ENCODE results near the gene DIP2A. TPM values are rescaled to one million over a fixed set of nuclear protein-coding genes. Genes with fewer than 3 reads are reported as not detected.

Gene DIP2A
- total RNA-seq, 1 experiment from 2014 or later = 22.9 TPM

DNA sequence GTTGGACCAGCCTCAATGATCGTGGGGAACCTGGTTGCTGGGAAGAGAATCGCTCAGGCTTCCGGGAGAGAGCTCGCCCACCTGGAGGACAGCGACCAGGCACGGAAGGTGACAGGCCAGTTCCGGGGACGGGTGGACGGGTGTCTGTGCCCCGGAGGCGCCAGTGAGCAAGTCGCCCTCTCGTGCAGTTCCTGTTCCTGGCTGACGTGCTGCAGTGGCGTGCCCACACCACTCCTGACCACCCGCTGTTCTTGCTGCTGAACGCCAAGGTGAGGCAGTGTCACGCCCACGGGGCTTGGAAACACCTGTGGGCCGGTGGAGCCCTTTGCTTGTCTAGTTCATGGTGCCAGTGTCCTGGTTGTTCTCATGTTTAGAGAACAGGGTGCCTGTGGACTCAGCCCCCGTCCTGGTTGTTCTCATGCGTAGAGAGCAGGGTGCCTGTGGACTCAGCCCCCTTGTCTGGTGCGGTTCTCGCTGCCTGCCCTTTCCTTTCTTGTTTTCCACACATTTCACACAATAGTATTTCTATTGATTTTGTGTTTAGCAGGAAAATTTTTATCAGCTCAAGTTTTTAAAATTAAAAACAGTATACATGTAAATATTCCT is 93.0 kb downstream of the DIP2A start:
- no peaks in the 10 kb centered on the region for H3K4me1 ChIP-seq (ENCODE audit: control insufficient read depth, insufficient read depth, low read length)
- no TSS peak for BruUV-seq (replicated peaks)
- CTCF ChIA-PET = no interaction called here

DNA sequence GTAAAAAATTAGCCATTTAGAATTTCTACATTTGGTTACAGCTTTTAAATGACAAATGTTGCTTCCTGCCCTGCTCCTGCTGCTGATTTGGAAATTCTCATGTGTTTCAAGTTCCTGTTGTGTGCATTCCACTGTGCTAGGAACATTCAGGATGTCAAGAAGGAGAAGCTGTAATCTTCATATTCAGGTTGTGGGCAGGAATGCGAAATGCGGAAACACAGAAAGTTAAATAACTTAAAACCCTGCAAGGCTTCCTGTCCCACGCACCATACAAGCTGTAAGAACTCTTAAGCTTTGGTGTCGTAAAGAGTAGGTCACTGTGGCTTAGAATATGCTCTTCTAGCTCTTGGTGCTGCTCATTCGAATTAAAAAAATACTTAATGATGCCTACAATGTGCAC is 93.6 kb downstream of the DIP2A start:
- ChIA-PET CTCF (no interaction called here), POLR2A (no interaction called here)
- in situ Hi-C loops (cut with HindIII; ENCODE audit: low pct_unique_long_range_greater_than_20kb, low sequenced_read_pairs) = no loop called here
- Histone ChIP-seq H3K4me1 (ENCODE audit: control insufficient read depth, insufficient read depth, low read length) (no peaks in the 10 kb centered on the region), H3K27me3 (ENCODE audit: control insufficient read depth, insufficient read depth, low read length) (no peaks in the 10 kb centered on the region), H3K9me3 (ENCODE audit: control insufficient read depth, insufficient read depth, low read depth, low read length) (no peaks in the 10 kb centered on the region), H3K4me3 (ENCODE audit: low read depth in 2 of 2, low read length in 2 of 2) (no peak overlapping the region), H3K27ac (ENCODE audit: low read length) (no peak overlapping the region), H3K36me3 (ENCODE audit: control insufficient read depth, insufficient read depth, low read length) (no peaks in the 10 kb centered on the region)
- no TSS peak for BruUV-seq (replicated peaks)
- ATAC-seq = no peak
- TF ChIP-seq TCF7L2 (IDR thresholded peaks at IDR 0.05; ENCODE audit: low read depth, low read length) = no peak
- TF ChIP-seq, protein P1, sequence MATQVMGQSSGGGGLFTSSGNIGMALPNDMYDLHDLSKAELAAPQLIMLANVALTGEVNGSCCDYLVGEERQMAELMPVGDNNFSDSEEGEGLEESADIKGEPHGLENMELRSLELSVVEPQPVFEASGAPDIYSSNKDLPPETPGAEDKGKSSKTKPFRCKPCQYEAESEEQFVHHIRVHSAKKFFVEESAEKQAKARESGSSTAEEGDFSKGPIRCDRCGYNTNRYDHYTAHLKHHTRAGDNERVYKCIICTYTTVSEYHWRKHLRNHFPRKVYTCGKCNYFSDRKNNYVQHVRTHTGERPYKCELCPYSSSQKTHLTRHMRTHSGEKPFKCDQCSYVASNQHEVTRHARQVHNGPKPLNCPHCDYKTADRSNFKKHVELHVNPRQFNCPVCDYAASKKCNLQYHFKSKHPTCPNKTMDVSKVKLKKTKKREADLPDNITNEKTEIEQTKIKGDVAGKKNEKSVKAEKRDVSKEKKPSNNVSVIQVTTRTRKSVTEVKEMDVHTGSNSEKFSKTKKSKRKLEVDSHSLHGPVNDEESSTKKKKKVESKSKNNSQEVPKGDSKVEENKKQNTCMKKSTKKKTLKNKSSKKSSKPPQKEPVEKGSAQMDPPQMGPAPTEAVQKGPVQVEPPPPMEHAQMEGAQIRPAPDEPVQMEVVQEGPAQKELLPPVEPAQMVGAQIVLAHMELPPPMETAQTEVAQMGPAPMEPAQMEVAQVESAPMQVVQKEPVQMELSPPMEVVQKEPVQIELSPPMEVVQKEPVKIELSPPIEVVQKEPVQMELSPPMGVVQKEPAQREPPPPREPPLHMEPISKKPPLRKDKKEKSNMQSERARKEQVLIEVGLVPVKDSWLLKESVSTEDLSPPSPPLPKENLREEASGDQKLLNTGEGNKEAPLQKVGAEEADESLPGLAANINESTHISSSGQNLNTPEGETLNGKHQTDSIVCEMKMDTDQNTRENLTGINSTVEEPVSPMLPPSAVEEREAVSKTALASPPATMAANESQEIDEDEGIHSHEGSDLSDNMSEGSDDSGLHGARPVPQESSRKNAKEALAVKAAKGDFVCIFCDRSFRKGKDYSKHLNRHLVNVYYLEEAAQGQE (IDR thresholded peaks at IDR 0.05; ENCODE audit: insufficient read depth in 1 of 2, low read depth in 2 of 2, low read length in 1 of 2) = no peak
- TF ChIP-seq POLR2AphosphoS5 (IDR thresholded peaks at IDR 0.05; ENCODE audit: low read depth, low read length) = no peak
- TF ChIP-seq, protein P2, sequence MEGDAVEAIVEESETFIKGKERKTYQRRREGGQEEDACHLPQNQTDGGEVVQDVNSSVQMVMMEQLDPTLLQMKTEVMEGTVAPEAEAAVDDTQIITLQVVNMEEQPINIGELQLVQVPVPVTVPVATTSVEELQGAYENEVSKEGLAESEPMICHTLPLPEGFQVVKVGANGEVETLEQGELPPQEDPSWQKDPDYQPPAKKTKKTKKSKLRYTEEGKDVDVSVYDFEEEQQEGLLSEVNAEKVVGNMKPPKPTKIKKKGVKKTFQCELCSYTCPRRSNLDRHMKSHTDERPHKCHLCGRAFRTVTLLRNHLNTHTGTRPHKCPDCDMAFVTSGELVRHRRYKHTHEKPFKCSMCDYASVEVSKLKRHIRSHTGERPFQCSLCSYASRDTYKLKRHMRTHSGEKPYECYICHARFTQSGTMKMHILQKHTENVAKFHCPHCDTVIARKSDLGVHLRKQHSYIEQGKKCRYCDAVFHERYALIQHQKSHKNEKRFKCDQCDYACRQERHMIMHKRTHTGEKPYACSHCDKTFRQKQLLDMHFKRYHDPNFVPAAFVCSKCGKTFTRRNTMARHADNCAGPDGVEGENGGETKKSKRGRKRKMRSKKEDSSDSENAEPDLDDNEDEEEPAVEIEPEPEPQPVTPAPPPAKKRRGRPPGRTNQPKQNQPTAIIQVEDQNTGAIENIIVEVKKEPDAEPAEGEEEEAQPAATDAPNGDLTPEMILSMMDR (IDR thresholded peaks at IDR 0.05) = no peak
- TF ChIP-seq SIN3A (IDR thresholded peaks at IDR 0.05; ENCODE audit: borderline replicate concordance, insufficient read depth, low read depth, low read length) = no peak
- intact Hi-C loops (cut with micrococcal nuclease; ENCODE audit: unreplicated experiment) = no loop called here
- DNase-seq (ENCODE audit: low read depth, low spot score) = no peak

More for the DNA sequence above, 93.0 kb downstream of the DIP2A start:
- H3K9me3 ChIP-seq (ENCODE audit: control insufficient read depth, insufficient read depth, low read depth, low read length) = no peaks in the 10 kb centered on the region
- ATAC-seq (no peak), DNase-seq (ENCODE audit: low read depth, low spot score) (no peak)
- H3K27ac ChIP-seq (ENCODE audit: low read length) = no peak overlapping the region
- H3K36me3 ChIP-seq (ENCODE audit: control insufficient read depth, insufficient read depth, low read length) = no peaks in the 10 kb centered on the region; the same call in 1 of the 2 replicates
- in situ Hi-C loops (cut with HindIII; ENCODE audit: low pct_unique_long_range_greater_than_20kb, low sequenced_read_pairs) (no loop called here), intact Hi-C loops (cut with micrococcal nuclease; ENCODE audit: unreplicated experiment) (no loop called here)
- H3K4me3 ChIP-seq (ENCODE audit: low read depth in 2 of 2, low read length in 2 of 2) = no peak overlapping the region
- H3K27me3 ChIP-seq (ENCODE audit: control insufficient read depth, insufficient read depth, low read length) = no peaks in the 10 kb centered on the region
- TF ChIP-seq, protein P2 (IDR thresholded peaks at IDR 0.05) = no peak
- TF ChIP-seq, protein P1 (IDR thresholded peaks at IDR 0.05; ENCODE audit: insufficient read depth in 1 of 2, low read depth in 2 of 2, low read length in 1 of 2) = no peak
- no peak for TF ChIP-seq SIN3A (IDR thresholded peaks at IDR 0.05; ENCODE audit: borderline replicate concordance, insufficient read depth, low read depth, low read length)
- no peak for TF ChIP-seq TCF7L2 (IDR thresholded peaks at IDR 0.05; ENCODE audit: low read depth, low read length)
- no peak for TF ChIP-seq POLR2AphosphoS5 (IDR thresholded peaks at IDR 0.05; ENCODE audit: low read depth, low read length)
- POLR2A ChIA-PET = no interaction called here
